Activated naive CD8-positive, alpha-beta T cell (primary cell): Measurements from ENCODE around the gene CHKA.
A peak's percentile ranks its signal among the peaks of the same experiment; 100 is the strongest.

Source experiments
- H3K27ac Mint-ChIP-seq: one replicate; pipeline ENCODE4 v1.8.0; 2021; ENCODE audit warnings: mixed read lengths
- H3K27me3 Mint-ChIP-seq: one replicate; pipeline ENCODE4 v1.8.0; 2021; ENCODE audit warnings: mixed read lengths
- H3K36me3 Mint-ChIP-seq: one replicate; pipeline ENCODE4 v1.8.0; 2021; ENCODE audit warnings: mixed read lengths
- H3K4me1 Mint-ChIP-seq: one replicate; pipeline ENCODE4 v1.8.0; 2021; ENCODE audit warnings: low read depth, mixed read lengths
- H3K4me3 Mint-ChIP-seq: one replicate; pipeline ENCODE4 v1.8.0; 2021; ENCODE audit warnings: mild to moderate bottlenecking, mixed read lengths
- H3K9me3 Mint-ChIP-seq: one replicate; pipeline ENCODE4 v1.8.0; 2021; ENCODE audit warnings: low read depth, mixed read lengths

Gene CHKA

DNA sequence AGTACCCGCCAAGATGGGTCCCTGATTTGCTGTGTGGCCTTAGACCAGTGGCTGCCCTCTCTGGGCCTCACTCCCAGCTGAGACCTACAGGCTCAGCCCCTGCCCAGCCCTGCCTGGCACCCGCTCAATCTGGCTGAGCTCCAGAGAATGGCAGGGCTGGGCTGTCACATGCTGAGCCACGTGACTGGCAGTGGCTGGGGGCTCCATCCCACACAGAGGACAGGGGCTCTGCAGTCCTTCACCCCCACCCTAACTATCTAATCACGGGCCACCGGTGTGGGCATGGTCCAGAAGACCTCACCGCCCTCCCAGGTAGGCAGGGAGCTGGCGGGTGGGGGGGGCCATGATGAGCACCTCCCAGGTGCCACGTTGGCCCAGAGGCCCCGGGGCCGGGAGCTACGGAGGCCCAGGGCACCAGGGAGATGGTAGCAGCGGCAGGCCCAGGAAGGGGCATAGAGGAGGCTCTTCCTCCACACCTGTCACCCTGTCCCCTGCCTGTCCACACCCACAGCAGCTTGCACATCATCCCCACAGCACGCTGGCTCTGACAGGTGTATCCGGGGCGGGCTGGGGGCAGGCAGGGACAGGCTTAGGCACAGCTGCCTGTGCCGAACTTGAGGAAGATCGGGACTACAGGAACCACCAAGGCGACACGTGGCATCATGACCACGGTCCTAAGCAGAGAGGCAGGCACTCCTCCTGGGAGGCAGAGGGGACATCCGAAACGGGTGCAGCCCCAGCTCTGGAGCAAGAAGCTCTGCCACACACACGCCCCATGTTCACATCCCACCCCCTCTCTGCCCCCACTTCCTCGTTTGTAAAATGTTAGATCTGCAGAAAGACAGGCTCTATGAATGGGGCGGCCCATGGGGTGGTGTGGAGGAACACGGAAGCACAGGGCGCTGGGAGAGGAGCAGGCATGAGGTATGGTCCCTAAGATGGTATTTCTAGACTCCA, 112.5 kb downstream of the CHKA start:
- no peak overlapping the region for H3K4me3 Mint-ChIP-seq
- no peak overlapping the region for H3K27ac Mint-ChIP-seq
- H3K27me3 Mint-ChIP-seq: no peaks in the 10 kb centered on the region
- H3K9me3 Mint-ChIP-seq: no peaks in the 10 kb centered on the region
- peaks cover 13% of the 10 kb centered on the region for H3K4me1 Mint-ChIP-seq
- H3K36me3 Mint-ChIP-seq: no peaks in the 10 kb centered on the region

DNA sequence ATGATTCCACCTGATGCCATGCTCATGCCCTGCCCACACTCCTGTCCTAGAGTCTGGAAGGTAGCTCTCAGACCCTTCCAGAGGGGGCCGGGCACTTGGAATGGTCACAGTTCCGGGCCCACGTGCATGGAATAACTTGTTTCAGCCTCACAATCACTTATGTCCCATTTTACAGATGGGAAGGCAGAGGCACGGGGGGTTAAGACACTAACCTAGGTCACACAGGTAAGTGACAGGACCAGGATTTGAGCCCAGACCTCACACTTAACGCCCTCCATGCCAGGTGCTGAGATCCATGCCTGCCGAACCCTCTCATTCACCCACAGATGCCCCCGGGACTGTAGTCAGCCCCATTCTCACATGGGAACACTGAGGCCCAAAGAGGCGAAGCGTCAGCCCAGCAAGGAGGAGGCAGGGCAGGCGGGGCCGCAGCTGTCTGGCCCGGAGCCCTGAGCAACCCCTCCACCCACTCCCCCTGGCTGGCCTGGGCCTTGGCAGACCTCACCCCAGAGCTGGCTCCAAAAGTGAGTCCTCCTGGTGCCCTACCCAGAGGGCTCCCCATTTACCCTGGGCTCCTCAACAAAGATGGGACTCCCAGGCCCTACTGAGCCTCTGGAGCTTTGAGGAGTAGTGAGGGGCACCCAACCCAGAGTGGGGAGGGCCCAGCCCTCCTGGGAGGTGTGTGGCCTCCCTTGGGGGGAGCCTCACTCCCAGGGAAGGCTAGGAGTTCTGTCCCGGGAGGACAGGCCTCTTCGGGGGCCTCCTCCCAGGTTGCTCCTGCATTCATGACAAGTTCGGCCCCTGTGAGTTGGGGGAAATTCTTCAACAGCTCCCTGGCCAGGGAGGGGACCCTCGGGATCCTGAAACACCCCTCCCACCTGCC, 113.4 kb downstream of the CHKA start:
- H3K9me3 Mint-ChIP-seq: no peaks in the 10 kb centered on the region
- H3K27me3 Mint-ChIP-seq: no peaks in the 10 kb centered on the region
- no peaks in the 10 kb centered on the region for H3K36me3 Mint-ChIP-seq
- H3K4me3 Mint-ChIP-seq: no peak overlapping the region
- H3K27ac Mint-ChIP-seq: no peak overlapping the region
- peaks cover 16% of the 10 kb centered on the region for H3K4me1 Mint-ChIP-seq

DNA sequence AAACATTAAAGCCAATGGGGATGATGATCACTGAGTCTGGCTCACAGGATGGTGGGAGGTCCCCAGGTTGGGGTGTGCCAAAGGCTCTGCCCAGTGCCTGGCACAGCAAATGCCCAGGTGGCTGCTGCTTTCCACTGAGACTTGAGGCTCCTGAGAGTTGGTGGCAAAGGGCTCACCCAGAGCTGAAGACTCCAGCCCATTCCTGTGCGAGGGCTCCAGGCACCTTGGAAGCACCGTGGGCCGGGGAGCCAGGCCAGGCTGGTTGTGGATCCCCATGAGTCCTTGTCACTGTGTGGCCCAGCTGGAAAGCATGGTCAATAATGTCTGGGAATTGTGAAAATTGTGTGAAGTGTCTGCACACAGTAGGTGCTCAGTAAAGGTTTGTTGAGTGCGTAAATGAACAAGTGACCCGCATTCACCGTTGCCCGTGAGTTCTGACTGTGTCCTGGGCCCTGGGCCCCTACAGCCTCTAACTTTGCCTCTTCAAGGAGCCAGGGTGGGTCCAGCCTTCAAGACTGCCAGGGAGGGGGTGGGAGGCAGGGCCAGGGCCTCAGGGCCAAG, 114.5 kb downstream of the CHKA start:
- no peak overlapping the region for H3K4me3 Mint-ChIP-seq
- no peaks in the 10 kb centered on the region for H3K36me3 Mint-ChIP-seq

DNA sequence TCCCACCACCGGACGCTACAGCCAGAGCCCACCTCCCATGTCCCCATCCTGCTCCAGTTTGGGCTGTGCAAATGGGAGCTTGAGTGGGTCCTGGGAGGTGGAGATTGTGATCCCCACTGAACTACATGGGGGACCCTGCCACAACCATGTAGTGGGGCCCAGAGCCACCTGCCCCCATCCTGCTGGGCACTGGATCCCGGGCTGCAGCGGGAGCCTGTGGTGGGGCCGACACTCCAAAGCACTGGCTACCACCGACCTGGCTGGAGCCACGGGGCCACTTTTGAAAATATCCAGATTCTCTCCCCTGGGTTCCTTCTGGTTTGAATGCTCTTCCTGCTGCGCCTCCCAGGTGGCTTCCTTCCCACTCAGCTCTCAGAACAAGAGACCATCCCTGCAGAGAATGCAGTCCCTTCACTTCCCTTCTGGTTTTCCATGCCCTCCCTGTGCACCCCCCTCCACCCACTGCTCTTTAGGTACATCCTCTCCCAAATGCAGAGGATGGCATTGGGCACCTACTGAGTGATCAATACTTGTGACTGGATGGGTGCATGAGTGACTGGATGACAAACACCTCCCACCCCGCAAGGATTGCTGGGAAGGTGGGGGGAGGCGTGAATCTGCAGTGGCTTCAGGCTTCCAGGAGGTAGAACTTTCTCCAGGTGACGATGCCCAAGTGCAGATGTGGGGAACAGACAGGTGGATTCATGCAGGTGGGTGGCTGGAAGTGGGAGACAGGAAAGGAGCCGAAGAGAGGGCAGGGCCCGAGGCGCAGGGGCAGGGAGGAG, 116.4 kb downstream of the CHKA start:
- H3K27ac Mint-ChIP-seq: no peak overlapping the region
- H3K27me3 Mint-ChIP-seq: no peaks in the 10 kb centered on the region
- H3K36me3 Mint-ChIP-seq: no peaks in the 10 kb centered on the region
- no peaks in the 10 kb centered on the region for H3K9me3 Mint-ChIP-seq
- peaks cover 21% of the 10 kb centered on the region for H3K4me1 Mint-ChIP-seq
- peak overlapping the region; percentile 79 for H3K4me3 Mint-ChIP-seq

More for the DNA sequence above, 114.5 kb downstream of the CHKA start:
- H3K27ac Mint-ChIP-seq: no peak overlapping the region
- no peaks in the 10 kb centered on the region for H3K9me3 Mint-ChIP-seq
- no peaks in the 10 kb centered on the region for H3K27me3 Mint-ChIP-seq
- peaks cover 21% of the 10 kb centered on the region for H3K4me1 Mint-ChIP-seq

DNA sequence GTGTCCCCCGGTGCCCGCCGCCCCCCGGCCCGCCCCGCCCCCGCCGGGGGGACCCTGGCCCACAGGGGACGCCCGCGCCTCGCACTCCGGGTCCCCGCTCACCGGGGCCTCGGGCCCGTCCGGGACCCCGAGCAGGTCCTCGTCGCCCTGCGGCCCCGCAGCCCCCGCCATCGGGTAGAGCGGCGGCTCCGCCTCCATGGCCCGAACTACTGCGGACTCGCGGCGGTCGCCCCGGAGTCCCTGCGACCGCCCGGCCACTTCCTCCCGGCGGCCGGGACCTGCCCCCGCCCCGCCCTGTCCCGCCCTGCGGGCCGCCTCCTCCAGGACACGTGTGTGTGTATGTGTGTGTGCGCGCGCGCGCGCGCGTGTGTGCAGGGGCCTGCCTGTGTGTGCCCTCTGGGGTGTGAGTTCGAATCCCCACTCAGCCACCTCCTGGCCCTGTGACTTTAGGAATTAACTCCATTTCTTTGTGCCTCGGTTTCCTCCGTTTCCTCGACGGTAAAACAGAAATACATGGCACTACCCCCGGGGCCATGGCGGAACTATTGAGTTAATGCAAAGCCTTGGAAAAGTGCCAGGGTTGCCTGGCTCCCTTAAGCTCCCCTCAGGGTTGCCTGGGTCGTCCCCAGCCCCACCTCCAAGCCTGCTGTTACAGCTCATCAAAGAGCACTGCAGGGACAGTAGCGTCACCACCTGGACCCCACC, 117.2 kb downstream of the CHKA start, which contains the start of gene UNC93B1:
Gene UNC93B1, minus strand, starts transcription at position 252 of the 705 bp plus-strand sequence. Its CDS starts 54 bp downstream, at position 198.
- Mint-ChIP-seq H3K27me3 (no peaks in the 10 kb centered on the region), H3K4me1 (peaks cover 14% of the 10 kb centered on the region), H3K27ac (no peak within 1 kb of the TSS), H3K36me3 (no peaks in the 10 kb centered on the region), H3K9me3 (no peaks in the 10 kb centered on the region), H3K4me3 (peak within 1 kb of the TSS; percentile 82)

DNA sequence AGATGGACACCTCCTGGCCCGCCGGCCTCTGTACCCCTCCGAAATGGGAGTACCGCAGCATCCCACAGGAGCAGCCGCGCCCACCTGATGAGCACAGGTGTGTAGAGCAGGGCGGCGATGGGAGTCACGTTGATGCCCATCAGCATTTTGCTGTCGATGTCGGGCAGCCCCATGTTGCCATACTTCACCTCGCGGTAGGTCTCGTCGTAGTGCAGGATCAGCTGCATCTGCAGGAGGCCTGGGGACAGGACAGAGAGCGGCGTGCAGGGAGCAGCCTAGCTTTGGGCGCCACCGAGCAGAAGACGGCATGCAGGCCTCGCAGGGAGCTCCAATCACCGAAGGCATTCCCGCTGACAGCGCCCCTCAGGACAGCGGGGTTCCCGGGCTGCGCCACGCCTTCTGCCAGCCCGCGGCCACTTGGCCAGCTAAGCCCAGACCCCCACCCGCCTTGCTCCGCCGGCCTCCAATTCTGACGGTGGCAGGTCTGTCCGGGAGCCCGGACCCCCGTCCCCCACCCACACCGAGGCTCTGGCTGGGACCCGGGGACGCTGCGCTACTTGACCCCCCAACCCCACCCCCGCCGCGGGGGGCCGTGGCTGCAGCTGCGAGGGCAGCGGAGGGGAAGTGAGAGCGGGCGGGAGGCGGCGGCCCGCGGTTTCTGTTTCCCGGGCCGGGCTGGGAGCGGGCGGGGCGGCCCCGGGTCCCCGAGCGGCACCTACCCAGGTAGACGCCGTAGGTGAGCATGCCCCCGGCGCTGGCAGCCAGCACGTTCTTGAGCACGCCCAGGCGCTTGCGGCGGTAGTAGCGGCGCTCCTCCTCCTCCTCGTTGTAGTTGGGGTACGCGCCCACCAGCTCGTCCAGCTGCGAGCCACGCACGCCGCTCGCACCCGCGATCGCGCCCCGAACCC, 118.0 kb downstream of the CHKA start:
- Mint-ChIP-seq H3K27ac (no peak overlapping the region), H3K4me1 (peaks cover 20% of the 10 kb centered on the region), H3K9me3 (no peaks in the 10 kb centered on the region), H3K36me3 (no peaks in the 10 kb centered on the region), H3K4me3 (peak overlapping the region; percentile 82), H3K27me3 (no peaks in the 10 kb centered on the region)
